Peyer's patch (tissue), 4 donors: ENCODE measurements around the gene LBX2. TPM values are rescaled to one million over a fixed set of nuclear protein-coding genes. Genes with fewer than 3 reads are reported as not detected.
A peak's percentile ranks its signal among the peaks of the same experiment; 100 is the strongest.

Experiments
- DNase-seq, 3 donors: peaks; one replicate each; pipeline ENCODE4 v3.0.0-alpha.2; 2017 to 2019
- H3K27ac ChIP-seq, 4 donors: fragments of 200-600 bp; sonication (generic); one replicate each; pipeline ENCODE4 v1.5.1; 2016 to 2019
- H3K27me3 ChIP-seq, 2 donors: fragments of 200-600 bp; sonication (generic); one replicate each; pipeline ENCODE4 v1.5.1; 2019
- H3K36me3 ChIP-seq, 3 donors: fragments of 200-600 bp; sonication (generic); one replicate each; pipeline ENCODE4 v1.5.1; 2016 to 2019
- H3K4me1 ChIP-seq, 4 donors: fragments of 200-600 bp; sonication (generic); one replicate each; pipeline ENCODE4 v1.5.1; 2016 to 2019
- H3K4me3 ChIP-seq, 4 donors: fragments of 200-600 bp; sonication (generic); 1 replicate in 3 of 4; 2 replicates in 1 of 4; pipeline ENCODE4 v1.5.1; 2016 to 2019; ENCODE audit warnings: mild to moderate bottlenecking in 1 of 4
- H3K9me3 ChIP-seq, 4 donors: fragments of 200-600 bp; sonication (generic); one replicate each; pipeline ENCODE4 v1.5.1; 2016 to 2019; ENCODE audit warnings: mild to moderate bottlenecking in 1 of 4
- CTCF ChIP-seq, 6 experiments: fragments of 450-650 bp in 4 of 6; fragments of 200-600 bp in 2 of 6; sonication (generic) in 1 of 6; IDR thresholded peaks; one replicate each; pipeline ENCODE4 v1.5.1; 2017 to 2019; ENCODE audit warnings: antibody characterized with exemption in 6 of 6, mild to moderate bottlenecking in 3 of 6, moderate library complexity in 1 of 6
- POLR2A ChIP-seq, 2 donors: fragments of 450-650 bp; IDR thresholded peaks; one replicate each; pipeline ENCODE4 v1.5.1; 2017; ENCODE audit warnings: antibody characterized with exemption in 2 of 2, mild to moderate bottlenecking in 2 of 2, moderate library complexity in 2 of 2
- total RNA-seq, 4 donors: library from RNA; depleted of rRNA; stranded (reverse); fragments of >200 nt; gene quantifications; one replicate each; pipeline ENCODE4 v1.1.0, GENCODE V29; 2016

LBX2 gene
- total RNA-seq, result 1 to 10 TPM in 3 of 4 donors, not detected in 1; 2.8 to 6.9 (median 6.8) TPM

- H3K4me1 ChIP-seq, result peaks cover 3 to 53% (median 26%) of the 10 kb centered on the region in 4 donors
- no peaks in the 10 kb centered on the region for H3K27me3 ChIP-seq
- TF ChIP-seq CTCF (IDR thresholded peaks at IDR 0.05) (no peak), POLR2A (IDR thresholded peaks at IDR 0.05) (peak in 1 of 2 donors; percentile 18)
- H3K4me3 ChIP-seq, result peak within 1 kb of the TSS; percentile 30 to 60 (median 52)
- peaks cover 0 to 1% (median 0%) of the 10 kb centered on the region in 3 donors for H3K36me3 ChIP-seq
- peak in 1 of 3 donors; percentile 63 for DNase-seq
- no peaks in the 10 kb centered on the region for H3K9me3 ChIP-seq
- H3K27ac ChIP-seq, result peak within 1 kb of the TSS in 3 of 4 donors; percentile 16 to 49 (median 29)
Observed at GRCh38 chr2:74499267-74499939, at the start of gene LBX2. LBX2 (minus strand) TSS chr2:74499603; CDS start chr2:74499537, 66 bp downstream.

GRCh38 chr2:74548285-74548899 lies 49.0 kb upstream of the LBX2 start:
- H3K27me3 ChIP-seq, result no peaks in the 10 kb centered on the region
- no peaks in the 10 kb centered on the region for H3K36me3 ChIP-seq
- TF ChIP-seq CTCF (IDR thresholded peaks at IDR 0.05) (no peak), POLR2A (IDR thresholded peaks at IDR 0.05) (no peak)
- H3K27ac ChIP-seq, result peak overlapping the region in 3 of 4 donors; percentile 3 to 67 (median 62)
- DNase-seq, result no peak
- H3K4me3 ChIP-seq, result peak overlapping the region; percentile 39 to 60 (median 57)
- H3K9me3 ChIP-seq, result no peaks in the 10 kb centered on the region
- peaks cover 0 to 14% (median 9%) of the 10 kb centered on the region in 4 donors for H3K4me1 ChIP-seq

GRCh38 chr2:74546004-74546403 lies 46.6 kb upstream of the LBX2 start:
- no peaks in the 10 kb centered on the region for H3K9me3 ChIP-seq

GRCh38 chr2:74544634-74545033 lies 45.2 kb upstream of the LBX2 start:
- no peaks in the 10 kb centered on the region for H3K9me3 ChIP-seq
- no peaks in the 10 kb centered on the region for H3K27me3 ChIP-seq
- peaks cover 0 to 12% (median 7%) of the 10 kb centered on the region in 4 donors for H3K4me1 ChIP-seq
- TF ChIP-seq CTCF (IDR thresholded peaks at IDR 0.05) (peak in 3 of 6 experiments; percentile 22 to 40 (median 35)), POLR2A (IDR thresholded peaks at IDR 0.05) (no peak)
- no peak overlapping the region for H3K27ac ChIP-seq
- H3K4me3 ChIP-seq, result no peak overlapping the region
- H3K36me3 ChIP-seq, result no peaks in the 10 kb centered on the region
- peak in 1 of 3 donors; percentile 47 for DNase-seq

More at GRCh38 chr2:74546004-74546403, 46.6 kb upstream of the LBX2 start:
- TF ChIP-seq CTCF (IDR thresholded peaks at IDR 0.05), result no peak
- TF ChIP-seq POLR2A (IDR thresholded peaks at IDR 0.05), result no peak
- H3K27ac ChIP-seq, result no peak overlapping the region
- no peaks in the 10 kb centered on the region for H3K27me3 ChIP-seq
- no peak for DNase-seq
- H3K36me3 ChIP-seq, result no peaks in the 10 kb centered on the region
- peaks cover 0 to 13% (median 9%) of the 10 kb centered on the region in 4 donors for H3K4me1 ChIP-seq
- H3K4me3 ChIP-seq, result no peak overlapping the region

GRCh38 chr2:74542978-74543377 lies 43.6 kb upstream of the LBX2 start:
- Histone ChIP-seq H3K36me3 (no peaks in the 10 kb centered on the region), H3K27me3 (no peaks in the 10 kb centered on the region), H3K4me3 (no peak overlapping the region), H3K27ac (no peak overlapping the region), H3K4me1 (peaks cover 0 to 5% (median 2%) of the 10 kb centered on the region in 4 donors), H3K9me3 (no peaks in the 10 kb centered on the region)
- DNase-seq, result no peak
- TF ChIP-seq CTCF (IDR thresholded peaks at IDR 0.05), result no peak
- TF ChIP-seq POLR2A (IDR thresholded peaks at IDR 0.05), result no peak
